DLD1 (cell line): ENCODE data around the gene MYO18A.

Source experiments
- in situ Hi-C: cut with HindIII; loops from 2 replicates; pipeline ENCODE4 v1.10.0; 2017; ENCODE audit warnings: low sequenced_read_pairs

The MYO18A gene

DNA sequence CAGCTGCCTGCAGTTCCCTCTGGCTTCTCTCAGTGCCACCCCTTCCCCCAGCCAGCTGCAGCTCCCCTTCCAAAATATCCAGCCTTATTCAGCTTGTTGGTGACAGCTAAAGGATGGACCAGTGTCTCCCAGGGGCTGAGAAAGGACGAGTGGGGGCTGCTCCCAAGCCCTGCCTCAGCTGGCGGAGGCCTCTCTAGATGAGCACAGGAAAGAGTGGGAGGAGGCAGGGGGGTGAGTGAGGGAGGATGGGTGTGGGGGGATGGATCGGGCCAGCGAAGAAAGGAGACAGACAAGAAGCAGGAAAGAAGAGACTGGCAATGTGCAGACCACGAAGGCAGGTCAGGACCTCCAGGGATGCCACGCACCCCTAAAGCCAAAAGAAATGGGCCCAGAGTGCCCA, 119.7 kb downstream of the MYO18A start:
- in situ Hi-C loops: no loop called here

DNA sequence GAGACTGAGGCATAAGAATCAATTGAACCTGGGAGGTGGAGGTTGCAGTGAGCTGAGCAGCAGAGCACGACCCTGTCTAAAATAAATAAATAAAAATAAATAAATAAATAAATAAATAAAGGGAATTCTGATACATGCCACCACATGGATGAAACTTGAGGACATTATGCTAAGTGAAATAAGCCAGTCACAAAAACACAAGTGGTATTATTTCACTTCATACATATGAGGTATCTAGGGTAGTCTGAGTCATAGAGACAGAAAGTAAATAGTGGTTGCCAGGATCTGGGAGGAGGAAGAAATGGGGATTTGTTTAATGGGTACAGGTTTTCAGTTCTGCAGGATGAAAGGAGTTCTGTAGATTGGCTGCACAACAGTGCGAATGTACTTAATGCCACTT, 120.9 kb downstream of the MYO18A start:
- in situ Hi-C loops: no loop called here

- in situ Hi-C loops: no loop called here
Observed at GRCh38 chr17:29058391-29058790, 121.8 kb downstream of the MYO18A start.

DNA sequence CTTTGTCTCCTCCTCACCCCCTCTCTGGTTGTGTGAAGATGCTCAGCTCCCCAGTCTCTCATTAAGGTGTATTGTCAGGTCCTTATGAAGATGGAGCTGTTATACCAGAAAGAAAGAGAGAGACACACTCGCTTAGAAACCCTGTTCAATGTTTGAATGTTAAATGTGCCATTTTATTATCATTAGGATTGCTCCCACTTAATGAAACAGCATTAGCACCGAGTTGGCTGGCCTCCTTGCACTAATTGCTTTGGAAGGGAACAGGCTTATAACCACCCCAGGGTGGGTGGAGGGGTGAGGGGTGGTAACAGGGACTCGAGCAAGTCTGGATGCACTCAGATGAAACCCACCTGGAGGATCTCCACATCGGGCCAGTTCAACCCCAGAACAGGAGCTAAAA, 122.8 kb downstream of the MYO18A start:
- in situ Hi-C loops: no loop called here

DNA sequence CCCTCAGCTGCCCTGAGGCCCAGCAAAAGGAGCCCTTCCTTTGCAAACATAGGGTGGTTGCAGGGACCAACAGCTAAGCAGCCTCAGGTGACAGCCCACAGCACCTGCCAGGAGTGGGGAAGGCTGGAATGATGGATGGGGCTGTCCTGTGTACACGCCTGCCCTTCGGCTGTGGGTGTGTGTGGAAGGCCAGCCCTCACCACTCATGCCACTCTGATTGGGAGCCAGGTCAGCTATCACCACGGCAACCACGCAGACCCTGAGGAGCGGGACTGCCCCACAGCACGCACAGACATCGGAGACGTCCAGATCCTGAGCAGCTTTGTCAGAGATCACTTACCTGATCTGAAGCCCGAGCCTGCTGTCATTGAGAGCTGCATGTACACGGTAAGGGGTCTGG, 125.4 kb downstream of the MYO18A start:
- in situ Hi-C loops: no loop called here

DNA sequence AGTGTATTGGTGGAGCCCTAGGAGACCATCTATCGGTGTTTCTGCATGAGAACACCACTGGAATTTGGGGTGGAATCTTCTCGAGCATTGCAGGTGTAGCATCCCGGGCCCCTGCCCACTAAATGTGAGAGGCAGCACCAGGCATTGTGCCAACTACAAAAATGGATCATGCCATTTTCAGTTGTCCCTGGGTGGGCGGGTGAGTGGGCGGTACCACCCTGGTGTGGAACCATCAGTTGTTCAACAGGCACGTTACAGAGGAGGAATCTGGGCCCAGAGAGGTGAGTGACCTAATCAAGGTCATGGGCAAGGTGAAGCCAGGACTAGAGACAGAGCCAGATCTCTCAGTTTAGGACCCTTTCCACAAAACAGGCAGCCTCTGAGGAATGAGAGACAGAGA, 128.5 kb downstream of the MYO18A start:
- in situ Hi-C loops: no loop called here

- in situ Hi-C loops: no loop called here
Observed at GRCh38 chr17:29051194-29051593, 129.0 kb downstream of the MYO18A start.

GRCh38 chr17:29050176-29050575, 130.0 kb downstream of the MYO18A start:
- in situ Hi-C loops: no loop called here

DNA sequence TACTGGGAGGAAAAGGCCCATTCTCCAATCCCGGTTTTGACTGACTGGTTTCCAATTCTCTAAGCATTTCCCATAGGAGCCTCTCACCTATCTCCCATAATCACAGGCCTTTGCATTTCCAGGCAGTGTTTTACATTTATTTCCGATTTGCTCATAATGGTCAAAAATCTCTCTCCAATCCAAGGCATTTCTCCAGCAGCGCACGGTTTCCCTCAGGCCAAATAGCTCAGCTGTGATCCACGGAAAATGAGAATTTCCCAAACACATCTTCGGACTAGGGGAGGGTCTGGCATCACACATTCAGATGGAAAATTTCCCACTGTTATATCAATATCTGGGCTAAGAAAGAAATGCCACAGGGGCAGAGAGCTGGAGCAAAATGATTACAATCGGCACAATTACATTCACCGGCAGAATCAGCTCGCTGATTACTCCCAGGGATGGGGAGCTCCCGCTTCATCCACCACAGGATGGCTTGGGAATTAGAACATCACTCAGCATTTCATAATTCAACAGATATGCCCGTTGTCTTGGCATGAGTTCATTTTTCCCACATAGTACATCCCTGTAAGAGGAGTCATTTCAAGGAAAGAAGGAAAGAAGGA, 130.6 kb downstream of the MYO18A start:
- in situ Hi-C loops: no loop called here

GRCh38 chr17:29048440-29049368, 131.5 kb downstream of the MYO18A start:
- in situ Hi-C loops: no loop called here

DNA sequence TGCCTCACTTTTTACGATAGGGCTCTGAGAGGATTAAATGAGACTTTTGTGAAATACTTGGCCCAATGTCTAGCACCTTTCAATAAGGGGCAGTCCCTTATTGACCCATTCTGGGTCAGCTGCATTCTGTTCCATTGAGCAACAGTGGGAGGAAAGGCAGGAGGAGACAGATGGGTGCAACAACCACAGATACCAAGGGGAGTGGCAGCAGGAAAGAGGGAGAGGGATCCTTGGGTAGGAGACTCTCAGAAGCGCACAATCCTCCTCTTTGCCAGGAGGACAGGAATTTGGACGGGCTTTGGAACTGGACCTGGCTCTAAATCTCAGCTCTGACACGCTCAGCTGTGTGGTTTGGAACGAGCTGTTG, 133.7 kb downstream of the MYO18A start:
- in situ Hi-C loops: no loop called here

GRCh38 chr17:29045734-29046472, 134.3 kb downstream of the MYO18A start:
- in situ Hi-C loops: no loop called here

- in situ Hi-C loops: no loop called here
Observed at GRCh38 chr17:29045026-29045425, 135.2 kb downstream of the MYO18A start.

GRCh38 chr17:29043539-29044145, 136.6 kb downstream of the MYO18A start:
- in situ Hi-C loops: no loop called here

GRCh38 chr17:29042679-29043538, 137.3 kb downstream of the MYO18A start, which contains the start of gene PIPOX:
TSS of gene PIPOX (plus strand) at chr17:29043141. CDS start at chr17:29043226, 85 bp downstream.
- in situ Hi-C loops: no loop called here

DNA sequence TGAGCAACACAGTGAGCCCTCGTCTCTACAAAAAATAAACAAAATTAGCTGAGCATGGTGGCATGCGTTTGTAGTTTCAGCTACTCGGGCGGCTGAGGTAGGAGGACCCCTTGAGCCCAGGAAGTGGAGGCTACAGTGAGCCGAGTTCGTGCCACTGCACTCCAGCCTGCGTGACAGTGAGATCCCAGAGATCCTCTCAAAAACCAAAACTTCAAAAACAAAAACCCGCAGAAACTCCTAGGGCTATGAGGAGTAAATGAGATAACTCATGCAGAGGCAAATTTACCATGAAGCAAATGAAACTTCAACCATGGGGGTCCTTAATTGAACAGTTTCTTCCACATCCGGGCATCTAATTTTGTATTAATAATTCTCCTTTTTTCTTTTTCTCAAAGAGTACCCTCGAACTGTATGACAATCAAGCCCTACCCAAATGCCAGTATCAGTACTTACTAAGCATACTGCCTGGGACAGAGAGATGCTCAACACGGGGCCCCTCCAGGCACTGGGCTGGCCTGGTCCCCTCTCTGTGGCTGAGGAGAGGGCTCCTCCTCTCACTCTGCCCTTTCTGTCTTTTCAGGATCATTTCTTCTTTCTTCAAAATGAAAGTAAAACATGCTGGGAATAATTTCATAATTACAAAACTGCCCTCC, 138.0 kb downstream of the MYO18A start:
- in situ Hi-C loops: no loop called here

- in situ Hi-C loops: no loop called here
Observed at GRCh38 chr17:29041571-29041970, 138.6 kb downstream of the MYO18A start.

GRCh38 chr17:29041091-29041490, 139.1 kb downstream of the MYO18A start:
- in situ Hi-C loops: no loop called here

- in situ Hi-C loops: no loop called here
Observed at GRCh38 chr17:29039764-29040598, 140.2 kb downstream of the MYO18A start.
